ENCODE measurements around the gene SEPTIN12. TPM values are rescaled to one million over a fixed set of nuclear protein-coding genes. Genes with fewer than 3 reads are reported as not detected.
A peak's percentile ranks its signal among the peaks of the same experiment; 100 is the strongest.

Gene SEPTIN12
- total RNA-seq, 2 experiments from 2014 or later, result not detected

DNA sequence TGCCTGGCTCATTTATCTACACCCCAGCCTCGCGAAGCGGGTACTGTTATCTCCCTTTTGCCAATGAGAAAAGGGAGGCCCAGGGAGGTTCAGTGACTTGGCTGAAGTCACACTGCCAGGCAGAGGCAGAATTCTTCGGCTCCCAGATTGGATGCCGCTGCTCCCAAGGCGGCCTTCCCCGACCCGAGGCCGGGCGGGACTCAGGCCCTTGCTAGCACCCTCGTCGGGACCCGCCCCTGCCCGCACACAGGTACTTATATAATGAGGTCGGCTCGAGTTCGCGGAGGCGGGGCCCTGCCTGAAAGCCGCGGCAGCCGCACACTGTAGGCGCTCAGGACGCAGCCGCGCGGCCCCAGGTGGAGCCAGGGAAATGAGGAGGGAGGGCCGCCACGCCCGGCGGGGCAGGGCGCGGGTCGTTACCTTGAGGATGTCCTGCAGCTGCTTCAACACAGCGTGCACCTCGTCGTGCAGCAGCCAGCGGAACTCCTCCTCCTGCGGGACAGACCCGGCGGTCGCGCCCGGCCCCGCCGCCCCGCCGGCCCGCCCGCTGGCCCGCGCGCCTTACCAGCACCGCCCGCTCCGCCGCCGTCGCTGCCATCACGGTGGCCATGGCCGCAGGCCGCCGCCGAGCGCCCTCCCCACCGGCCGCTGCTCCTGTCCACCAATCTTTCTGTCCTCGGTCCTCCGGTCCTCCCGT lies 14.0 kb upstream of the SEPTIN12 start, which contains the start of gene ROGDI:
Gene ROGDI (minus strand): TSS at position 672 of the 697 bp plus-strand sequence. CDS start 62 bp downstream, at position 610.
- DNase-seq (peak; percentile 84), ATAC-seq (peak; percentile 55)
- peaks cover 10% of the 10 kb centered on the region for H3K36me3 Mint-ChIP-seq (ENCODE audit: low read depth)
- intact Hi-C loops (cut with DNase I, micrococcal nuclease), result loop anchor here (1.0 to 5.0 kb wide), 15 partner anchors 35 to 495 kb away; partner anchors contain the start of genes ANKS3 (in 2 of the 2), DNAAF8 (in 2 of the 2), GLYR1 (in 2 of the 2) and UBN1 (in 2 of the 2)
- POLR2A ChIA-PET, result interaction anchor here (0.6 to 1.5 kb wide), 5 partner anchors 10 to 292 kb away, joined by 3 to 10 read pairs (median 4); partner anchors contain the start of genes ANKS3 and DNAAF8
- CTCF ChIA-PET, result interaction anchor here (1.0 to 1.2 kb wide), 3 partner anchors 52 to 232 kb away, joined by 3 to 6 read pairs (median 4); partner anchors contain the start of genes ANKS3 and DNAAF8
- peaks cover 14% of the 10 kb centered on the region for H3K4me1 Mint-ChIP-seq
- peak within 1 kb of the TSS; percentile 58 for H3K27ac Mint-ChIP-seq
- H3K9me3 Mint-ChIP-seq (ENCODE audit: low read depth), result no peaks in the 10 kb centered on the region
- H3K4me3 Mint-ChIP-seq, result peak within 1 kb of the TSS; percentile 74
- no peaks in the 10 kb centered on the region for H3K27me3 Mint-ChIP-seq

DNA sequence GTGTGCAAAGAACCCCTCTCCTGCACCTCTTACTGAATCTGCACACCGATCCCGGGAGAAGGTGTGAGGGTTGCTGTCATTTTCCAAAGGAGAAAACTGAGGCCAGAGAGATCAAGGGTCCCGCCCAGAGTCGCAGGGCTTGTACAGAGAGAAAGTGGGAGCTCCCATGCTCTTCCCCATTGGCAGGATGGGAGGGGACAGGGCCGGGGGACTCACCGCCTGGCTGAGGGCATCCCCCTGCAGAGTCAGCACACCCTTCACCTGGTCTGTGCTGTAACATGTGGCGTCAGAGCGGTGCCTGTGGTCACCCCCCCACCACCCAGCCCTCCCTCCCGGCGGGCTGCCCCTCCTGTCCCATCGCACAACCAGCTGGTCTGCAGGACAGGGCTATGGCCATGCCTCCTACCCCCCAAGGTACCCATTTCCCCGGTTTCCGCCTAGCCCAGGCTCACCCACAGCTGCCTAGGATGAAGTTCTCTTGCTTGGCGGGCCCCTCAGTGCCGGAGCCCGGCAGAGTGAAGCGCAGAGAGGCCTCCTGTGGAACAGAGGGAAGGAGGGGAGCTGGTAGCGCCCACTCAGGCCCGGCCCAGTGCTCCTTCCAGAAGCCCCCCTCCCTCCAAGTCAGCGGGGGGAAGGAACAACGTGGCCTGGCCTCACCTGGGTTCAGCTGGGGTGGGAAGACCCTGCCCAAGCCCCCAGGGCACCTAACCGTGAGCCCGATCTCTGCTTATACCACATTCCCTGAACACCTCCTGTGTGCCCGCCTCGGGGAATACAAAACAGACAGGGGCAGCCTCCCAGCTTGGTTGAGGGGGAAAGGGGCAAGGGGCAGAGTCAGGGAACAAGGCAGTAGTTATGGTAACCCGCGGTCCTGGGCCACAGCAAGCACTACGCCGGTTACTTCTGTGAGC lies 13.2 kb upstream of the SEPTIN12 start:
- intact Hi-C loops (cut with DNase I, micrococcal nuclease), result loop anchor here in 1 of 2 experiments (5.0 kb wide), 2 partner anchors 46 to 494 kb away; partner anchors contain the start of genes GLYR1 and UBN1
- Mint-ChIP-seq H3K27ac (no peak overlapping the region), H3K27me3 (no peaks in the 10 kb centered on the region), H3K4me3 (peak overlapping the region; percentile 74), H3K36me3 (ENCODE audit: low read depth) (peaks cover 10% of the 10 kb centered on the region), H3K4me1 (peaks cover 14% of the 10 kb centered on the region), H3K9me3 (ENCODE audit: low read depth) (no peaks in the 10 kb centered on the region)
- ChIA-PET CTCF (no interaction called here), POLR2A (no interaction called here)
- no peak for ATAC-seq
- DNase-seq, result no peak

DNA sequence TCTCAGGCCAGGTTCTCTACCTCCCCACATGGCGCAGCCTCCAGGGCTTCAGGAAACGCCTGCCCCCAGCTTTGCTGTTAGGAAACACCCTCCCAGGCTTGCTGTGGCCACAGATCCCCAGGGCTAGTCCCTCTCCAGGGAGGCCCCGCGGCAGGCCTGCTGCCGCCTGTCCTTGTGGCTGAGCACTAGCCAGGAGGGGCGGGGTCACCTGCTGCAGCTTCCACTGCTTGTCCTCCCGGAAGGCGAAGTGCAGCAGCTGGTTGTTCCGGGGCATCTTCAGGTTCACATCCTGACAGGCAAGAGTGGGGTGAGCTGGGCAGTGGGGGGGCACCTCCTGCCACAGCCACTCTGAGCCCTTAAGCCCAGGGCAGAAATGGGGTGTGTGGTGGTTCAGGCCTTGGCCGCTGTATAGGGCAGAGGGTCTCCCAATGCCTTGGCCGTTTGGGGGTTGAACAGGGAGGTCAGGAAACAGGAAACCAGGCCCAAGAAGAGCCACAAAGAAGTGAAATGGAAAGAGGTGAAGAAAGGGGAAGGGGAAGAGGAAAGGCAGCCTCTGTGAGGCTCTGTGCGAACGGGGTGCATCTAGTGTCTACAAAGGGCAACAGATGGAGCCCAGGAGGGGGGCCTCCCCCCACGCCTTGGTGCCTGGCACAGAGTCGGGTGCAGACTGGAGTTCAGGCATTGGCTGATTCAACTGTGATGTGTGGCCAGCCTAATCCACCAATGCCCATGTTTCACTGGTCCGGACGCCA lies 12.3 kb upstream of the SEPTIN12 start:
- Mint-ChIP-seq H3K27ac (no peak overlapping the region), H3K27me3 (no peaks in the 10 kb centered on the region), H3K36me3 (ENCODE audit: low read depth) (peaks cover 10% of the 10 kb centered on the region), H3K9me3 (ENCODE audit: low read depth) (no peaks in the 10 kb centered on the region), H3K4me3 (peak overlapping the region; percentile 6), H3K4me1 (peaks cover 14% of the 10 kb centered on the region)
- ChIA-PET POLR2A (interaction anchor here (0.5 kb wide), 1 partner anchor 151 kb away, joined by 6 read pairs; no protein-coding TSS in a partner anchor), CTCF (interaction anchor here (0.8 kb wide), 1 partner anchor 15 kb away, joined by 3 read pairs; no protein-coding TSS in a partner anchor)
- DNase-seq, result no peak
- intact Hi-C loops (cut with DNase I, micrococcal nuclease), result loop anchor here in 1 of 2 experiments (5.0 kb wide), 2 partner anchors 47 to 493 kb away; partner anchors contain the start of genes GLYR1 and UBN1
- ATAC-seq, result no peak

DNA sequence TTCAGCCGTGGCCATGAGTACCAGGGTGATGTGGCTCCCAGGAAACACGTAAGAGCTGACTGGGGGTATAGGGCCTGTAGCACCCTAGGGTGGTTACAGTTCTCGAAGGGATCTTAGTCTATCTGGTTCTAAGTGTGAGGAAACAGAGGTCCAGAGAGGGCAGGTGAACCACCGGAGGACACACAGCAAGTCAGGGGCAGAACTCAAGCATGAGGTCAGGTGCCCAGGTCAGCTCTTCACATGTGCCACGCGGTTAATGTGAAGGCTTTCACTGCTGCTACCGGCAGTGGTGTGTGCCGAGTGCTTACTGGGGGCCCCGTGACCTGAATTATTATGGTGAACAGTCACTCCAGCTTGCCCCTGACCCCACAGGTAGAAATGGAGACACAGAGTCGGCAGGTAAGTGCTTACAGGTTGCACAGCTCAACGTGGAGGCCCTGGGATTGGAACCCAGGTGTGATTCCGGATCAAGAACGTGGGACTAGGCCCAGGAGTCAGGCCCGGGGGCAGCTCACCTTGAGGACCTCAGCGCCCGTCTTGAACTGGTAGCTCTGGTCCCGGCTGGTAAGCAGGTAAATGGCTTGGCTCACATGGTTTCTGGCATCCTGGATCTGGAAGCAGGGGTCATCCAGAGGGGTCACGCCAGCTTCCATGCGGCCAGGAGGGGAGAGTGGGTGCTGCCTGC lies 11.2 kb upstream of the SEPTIN12 start:
- intact Hi-C loops (cut with DNase I, micrococcal nuclease), result no loop called here
- Mint-ChIP-seq H3K27me3 (no peaks in the 10 kb centered on the region), H3K36me3 (ENCODE audit: low read depth) (peaks cover 3% of the 10 kb centered on the region), H3K4me1 (peaks cover 14% of the 10 kb centered on the region), H3K4me3 (no peak overlapping the region), H3K9me3 (ENCODE audit: low read depth) (no peaks in the 10 kb centered on the region), H3K27ac (no peak overlapping the region)
- DNase-seq (no peak), ATAC-seq (no peak)
- CTCF ChIA-PET, result interaction anchor here (0.8 kb wide), 1 partner anchor 14 kb away, joined by 3 read pairs; no protein-coding TSS in a partner anchor
- POLR2A ChIA-PET, result no interaction called here

DNA sequence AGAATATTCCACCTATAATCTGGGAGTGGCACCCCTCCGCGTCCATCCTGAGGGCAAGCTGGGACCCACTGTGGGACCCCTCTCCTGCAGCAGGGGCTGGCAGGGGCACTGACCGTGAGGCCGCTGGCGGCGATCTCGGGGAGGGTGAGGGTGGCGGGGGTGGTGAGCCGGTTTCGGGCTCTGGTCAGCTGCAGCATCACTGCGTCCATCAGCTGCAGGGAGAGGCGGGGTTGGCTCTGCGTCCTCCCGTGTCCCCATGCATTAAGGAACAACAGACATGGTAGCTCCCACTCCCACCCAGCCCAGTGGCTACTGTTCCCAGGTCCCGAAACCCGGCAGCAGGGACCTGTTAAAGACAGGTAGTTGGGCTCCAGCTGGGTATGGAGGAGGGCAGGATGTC lies 10.3 kb upstream of the SEPTIN12 start:
- Mint-ChIP-seq H3K27ac (no peak overlapping the region), H3K4me3 (no peak overlapping the region), H3K4me1 (peaks cover 12% of the 10 kb centered on the region), H3K27me3 (no peaks in the 10 kb centered on the region), H3K9me3 (ENCODE audit: low read depth) (no peaks in the 10 kb centered on the region), H3K36me3 (ENCODE audit: low read depth) (no peaks in the 10 kb centered on the region)
- no peak for ATAC-seq
- ChIA-PET POLR2A (no interaction called here), CTCF (no interaction called here)
- no peak for DNase-seq
- intact Hi-C loops (cut with DNase I, micrococcal nuclease), result no loop called here

DNA sequence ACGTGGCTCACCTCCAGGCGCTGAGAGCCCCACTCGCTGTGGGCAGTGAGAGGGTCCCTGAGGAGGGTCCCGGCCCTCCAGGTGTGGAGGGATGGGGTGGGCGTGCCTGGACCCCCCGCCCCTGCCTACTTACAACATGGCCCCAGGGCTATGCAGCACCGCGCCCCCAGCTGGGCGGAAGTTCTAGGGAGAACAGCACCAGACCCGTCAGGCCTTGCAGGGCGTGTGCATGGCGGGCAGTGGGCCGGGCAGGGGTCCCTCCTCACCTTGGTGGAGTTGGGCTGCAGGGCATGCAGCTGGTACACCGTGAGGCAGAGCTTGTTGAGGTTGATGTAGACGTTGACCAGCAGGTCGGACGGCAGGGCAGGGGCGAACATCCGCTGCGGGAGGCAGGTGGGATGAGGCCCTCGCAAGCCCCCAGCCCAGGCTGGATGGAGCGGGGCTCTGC lies 9.7 kb upstream of the SEPTIN12 start:
- H3K4me3 Mint-ChIP-seq, result no peak overlapping the region
- H3K36me3 Mint-ChIP-seq (ENCODE audit: low read depth), result no peaks in the 10 kb centered on the region
- H3K27ac Mint-ChIP-seq, result no peak overlapping the region
- POLR2A ChIA-PET, result no interaction called here
- H3K4me1 Mint-ChIP-seq, result peaks cover 7% of the 10 kb centered on the region
- H3K9me3 Mint-ChIP-seq (ENCODE audit: low read depth), result no peaks in the 10 kb centered on the region
- no peak for ATAC-seq
- no peaks in the 10 kb centered on the region for H3K27me3 Mint-ChIP-seq
- DNase-seq, result no peak
- CTCF ChIA-PET, result no interaction called here
- intact Hi-C loops (cut with DNase I, micrococcal nuclease), result no loop called here

DNA sequence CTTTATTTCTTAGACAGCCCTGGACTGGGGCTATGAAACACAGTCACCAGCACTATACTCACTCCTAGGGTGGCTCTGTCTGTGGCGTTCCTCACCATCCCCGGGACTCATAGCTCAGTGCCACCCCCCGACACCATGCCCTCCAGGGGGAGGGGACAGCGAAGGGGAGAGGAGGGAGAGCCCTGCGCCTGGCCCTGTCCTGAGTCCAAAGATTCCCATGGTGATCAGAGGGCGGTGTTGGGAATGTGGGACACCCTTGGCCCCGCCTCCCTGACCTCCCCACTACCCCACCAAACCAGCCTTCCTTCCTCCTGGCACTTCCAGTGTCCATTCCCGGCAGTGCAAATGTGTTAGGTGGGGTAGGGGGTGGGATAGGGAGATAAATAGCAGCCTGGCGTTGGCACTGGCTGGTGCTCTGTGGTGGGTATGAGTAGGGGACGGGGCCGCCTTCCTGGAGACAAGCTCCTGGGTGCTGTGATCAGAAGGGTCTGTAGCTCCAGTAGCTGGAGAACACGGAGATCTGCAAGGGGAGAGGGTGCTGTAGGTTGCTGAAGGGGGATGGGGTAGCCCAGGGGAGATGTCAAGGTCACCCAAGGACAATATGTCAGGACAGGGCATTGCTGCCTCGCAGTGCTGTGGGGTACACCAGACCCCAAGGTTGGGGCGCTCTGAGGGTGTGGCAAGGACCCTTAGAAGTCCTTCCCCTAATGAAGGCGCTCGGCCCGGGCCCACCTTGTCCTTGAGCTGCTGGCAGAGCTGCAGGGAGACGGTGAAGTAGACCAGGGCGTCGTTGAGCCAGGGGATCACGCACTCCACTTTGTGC lies 9.0 kb upstream of the SEPTIN12 start:
- intact Hi-C loops (cut with DNase I, micrococcal nuclease), result no loop called here
- Mint-ChIP-seq H3K9me3 (ENCODE audit: low read depth) (no peaks in the 10 kb centered on the region), H3K36me3 (ENCODE audit: low read depth) (no peaks in the 10 kb centered on the region), H3K4me1 (peaks cover 7% of the 10 kb centered on the region), H3K27ac (no peak overlapping the region), H3K27me3 (no peaks in the 10 kb centered on the region), H3K4me3 (no peak overlapping the region)
- DNase-seq (no peak), ATAC-seq (no peak)
- ChIA-PET POLR2A (no interaction called here), CTCF (no interaction called here)

DNA sequence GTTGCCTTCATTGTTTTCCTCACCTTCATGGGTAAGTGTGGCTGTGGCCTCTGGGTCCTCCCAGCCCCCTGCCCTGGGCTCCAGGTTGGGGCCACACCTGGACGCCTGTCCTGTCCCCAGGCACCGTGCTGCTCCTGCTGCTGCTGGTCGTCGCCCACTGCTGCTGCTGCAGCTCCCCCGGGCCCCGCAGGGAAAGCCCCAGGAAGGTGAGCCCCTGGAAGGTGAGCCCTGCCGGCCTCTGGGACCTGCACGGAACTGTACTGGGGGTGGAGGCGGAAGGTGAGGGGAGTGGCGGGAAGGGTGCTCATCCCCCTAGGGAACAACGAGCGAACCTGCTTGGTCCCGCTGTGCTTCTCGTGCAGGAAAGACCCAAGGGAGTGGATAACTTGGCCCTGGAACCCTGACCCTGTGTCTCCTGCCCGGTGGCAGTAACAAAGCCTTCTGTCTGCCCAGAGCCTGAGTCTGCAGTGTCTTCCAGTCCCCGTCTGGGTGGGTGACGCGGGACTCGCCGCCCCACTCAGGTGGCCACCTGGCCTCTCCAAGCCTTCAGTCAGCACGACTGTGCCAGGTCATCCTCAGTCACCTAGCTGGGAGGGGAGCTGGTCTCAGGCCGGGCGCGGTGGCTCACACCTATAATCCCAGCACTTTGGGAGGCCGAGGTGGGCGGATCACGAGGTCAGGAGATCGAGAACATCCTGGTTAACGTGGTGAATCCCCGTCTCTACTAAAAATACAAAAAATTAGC lies 7.9 kb upstream of the SEPTIN12 start:
- H3K4me3 Mint-ChIP-seq, result no peak overlapping the region

DNA sequence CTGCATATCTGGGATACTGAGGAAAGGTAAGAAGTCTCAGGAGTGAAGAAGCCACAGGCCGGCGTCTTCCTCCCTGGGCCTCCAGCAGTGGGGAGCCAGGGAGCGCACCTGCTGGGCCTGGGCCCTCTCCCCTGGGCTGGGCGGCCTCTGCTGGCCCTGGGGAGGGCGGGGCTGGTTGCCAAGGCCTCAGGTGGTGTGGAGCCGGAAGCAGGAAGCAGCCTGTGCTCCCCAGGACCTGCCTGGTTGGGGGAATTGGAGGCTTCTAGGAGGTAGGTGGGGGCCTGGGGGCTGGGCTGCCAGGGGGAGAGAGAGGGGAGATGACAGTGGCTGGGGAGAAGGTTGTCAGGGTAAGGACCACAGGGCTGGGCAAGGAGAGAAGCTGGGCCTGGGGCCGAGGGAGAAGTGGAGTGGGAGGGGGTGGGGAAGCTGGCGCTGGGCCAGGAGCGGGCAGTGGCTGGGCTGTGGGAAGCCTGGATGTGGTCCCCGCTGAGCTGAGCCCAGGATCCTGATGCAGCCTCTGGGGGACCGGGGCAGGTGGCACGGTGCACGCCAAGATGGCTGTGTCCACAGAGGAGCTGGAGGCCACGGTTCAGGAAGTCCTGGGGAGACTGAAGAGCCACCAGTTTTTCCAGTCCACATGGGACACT lies 7.2 kb upstream of the SEPTIN12 start, which contains the start of gene SMIM22:
Gene SMIM22 (plus strand): TSS at position 189 of the 647 bp plus-strand sequence. CDS start 366 bp downstream, at position 555.
- Mint-ChIP-seq H3K27ac (no peak within 1 kb of the TSS), H3K27me3 (peaks cover 2% of the 10 kb centered on the region), H3K36me3 (ENCODE audit: low read depth) (no peaks in the 10 kb centered on the region), H3K4me1 (peaks cover under 1% of the 10 kb centered on the region), H3K4me3 (no peak within 1 kb of the TSS), H3K9me3 (ENCODE audit: low read depth) (no peaks in the 10 kb centered on the region)
- no peak for DNase-seq
- ATAC-seq, result no peak
- ChIA-PET POLR2A (no interaction called here), CTCF (no interaction called here)
- intact Hi-C loops (cut with DNase I, micrococcal nuclease), result no loop called here

More for the DNA sequence above, 7.9 kb upstream of the SEPTIN12 start:
- Mint-ChIP-seq H3K27me3 (peaks cover 2% of the 10 kb centered on the region), H3K27ac (no peak overlapping the region), H3K9me3 (ENCODE audit: low read depth) (no peaks in the 10 kb centered on the region), H3K4me1 (peaks cover 4% of the 10 kb centered on the region), H3K36me3 (ENCODE audit: low read depth) (no peaks in the 10 kb centered on the region)
- ATAC-seq, result no peak
- no peak for DNase-seq
- intact Hi-C loops (cut with DNase I, micrococcal nuclease), result no loop called here
- CTCF ChIA-PET, result no interaction called here
- POLR2A ChIA-PET, result no interaction called here
